PC-9 (cell line): ENCODE measurements around the gene CHSY3. TPM values are rescaled to one million over a fixed set of nuclear protein-coding genes. Genes with fewer than 3 reads are reported as not detected.

Experiments used
- BruUV-seq: library from RNA; stranded (reverse); fragments of 400-500 nt; replicated peaks from 2 replicates; lab custom pipeline; 2021; lab: Mats Ljungman, UMichigan
- CTCF ChIA-PET: fragments of 300-600 bp; sonication (Branson Sonifier 250); formaldehyde crosslinking; loops from one replicate; lab custom pipeline; 2022; ENCODE audit warnings: antibody characterized with exemption; lab: Charles Lee
- POLR2A ChIA-PET: fragments of 300-600 bp; sonication (Branson Sonifier 250); formaldehyde crosslinking; loops from one replicate; lab custom pipeline; 2022; ENCODE audit warnings: antibody characterized with exemption; ENCODE audit not compliant: unreplicated experiment; lab: Charles Lee
- DNase-seq, 2 experiments: peaks; one replicate each; pipeline versions ENCODE4 v3.0.0 to v3.0.0-alpha.2; 2015 to 2022; ENCODE audit warnings: mixed read lengths in 1 of 2
- H2AFZ ChIP-seq: fragments of 200-600 bp; sonication (generic); 2 replicates; pipeline ENCODE4 v1.8.1; 2017; ENCODE audit warnings: antibody characterized with exemption
- H3F3A ChIP-seq: fragments of 200-600 bp; sonication (generic); 2 replicates; pipeline ENCODE4 v1.8.1; 2017; ENCODE audit warnings: antibody characterized with exemption, mild to moderate bottlenecking, low read depth; ENCODE audit not compliant: insufficient read depth
- H3K27ac ChIP-seq: fragments of 200-600 bp; sonication (generic); 2 replicates; pipeline ENCODE4 v1.6.1; 2016; ENCODE audit warnings: mixed run types
- H3K27me3 ChIP-seq: fragments of 200-600 bp; sonication (generic); 2 replicates; pipeline ENCODE4 v1.6.1; 2016; ENCODE audit warnings: low read depth, mixed run types; ENCODE audit not compliant: insufficient read depth
- H3K36me3 ChIP-seq: fragments of 200-600 bp; sonication (generic); 2 replicates; pipeline ENCODE4 v1.6.1; 2016; ENCODE audit warnings: low read depth, mixed run types
- H3K4me1 ChIP-seq: fragments of 200-600 bp; sonication (generic); replicated peaks from 2 replicates; pipeline ENCODE4 v1.6.1; 2016; ENCODE audit warnings: mixed run types; ENCODE audit not compliant: insufficient read depth
- H3K4me2 ChIP-seq: fragments of 200-600 bp; sonication (generic); 2 replicates; pipeline ENCODE4 v1.6.1; 2017; ENCODE audit warnings: mixed run types
- H3K4me3 ChIP-seq: fragments of 200-600 bp; sonication (generic); 2 replicates; pipeline ENCODE4 v1.6.1; 2016; ENCODE audit warnings: mixed run types
- H3K79me2 ChIP-seq: fragments of 200-600 bp; sonication (generic); 2 replicates; pipeline ENCODE4 v1.6.1; 2017; ENCODE audit warnings: low read depth, mixed run types
- H3K9me2 ChIP-seq: fragments of 200-600 bp; sonication (generic); 2 replicates; pipeline ENCODE4 v1.8.1; 2017; ENCODE audit warnings: mild to moderate bottlenecking; ENCODE audit not compliant: insufficient read depth
- H3K9me3 ChIP-seq: fragments of 200-600 bp; sonication (generic); 2 replicates; pipeline ENCODE4 v1.8.1; 2016; ENCODE audit warnings: low read depth; ENCODE audit not compliant: insufficient read depth
- H4K20me1 ChIP-seq: fragments of 200-600 bp; sonication (generic); 2 replicates; pipeline ENCODE4 v1.8.1; 2017; ENCODE audit not compliant: insufficient read depth
- CTCF ChIP-seq: fragments of 200-600 bp; sonication (generic); conservative IDR thresholded peaks from 2 replicates; pipeline ENCODE4 v1.6.1; 2017; ENCODE audit warnings: mixed run types, antibody characterized with exemption, mild to moderate bottlenecking, moderate library complexity
- EZH2 ChIP-seq: fragments of 200-600 bp; sonication (generic); IDR thresholded peaks from 2 replicates; pipeline ENCODE4 v1.8.0; 2017; ENCODE audit warnings: antibody characterized with exemption, low read depth
- intact Hi-C: fragments of 100-400 bp; cut with micrococcal nuclease; formaldehyde crosslinking; loops from one replicate; pipeline ENCODE4 v1.10.0; 2022; ENCODE audit not compliant: unreplicated experiment
- total RNA-seq: library from RNA; stranded (reverse); gene quantifications from 2 replicates; pipeline ENCODE4 v1.2.3, GENCODE V29; 2021

Gene CHSY3
- total RNA-seq, 1 experiment from 2014 or later: 0.17 TPM

GRCh38 chr5:130068101-130068500, 163.8 kb downstream of the CHSY3 start:
- Histone ChIP-seq H2AFZ (no peak overlapping the region), H3K9me2 (0 out of 2 replicates have a peak, but pooled peaks cover 1% of the 10 kb centered on the region), H3K4me2 (no peak overlapping the region), H3K27ac (no peak overlapping the region), H3F3A (no peaks in the 10 kb centered on the region), H4K20me1 (no peaks in the 10 kb centered on the region; the same call in 1 of the 2 replicates), H3K27me3 (no peaks in the 10 kb centered on the region), H3K36me3 (no peaks in the 10 kb centered on the region), H3K4me1 (no peaks in the 10 kb centered on the region), H3K79me2 (no peaks in the 10 kb centered on the region), H3K4me3 (no peak overlapping the region), H3K9me3 (no peaks in the 10 kb centered on the region; the same call in 1 of the 2 replicates)
- intact Hi-C loops: no loop called here
- no TSS peak for BruUV-seq
- DNase-seq: no peak
- CTCF ChIA-PET: no interaction called here
- no peak for TF ChIP-seq EZH2
- no peak for TF ChIP-seq CTCF
- POLR2A ChIA-PET: no interaction called here

- Histone ChIP-seq H3K4me2 (no peak overlapping the region), H4K20me1 (no peaks in the 10 kb centered on the region; the same call in 1 of the 2 replicates), H3K79me2 (no peaks in the 10 kb centered on the region), H3K27me3 (no peaks in the 10 kb centered on the region), H3K9me3 (no peaks in the 10 kb centered on the region; the same call in 1 of the 2 replicates), H3K4me3 (no peak overlapping the region), H3K36me3 (no peaks in the 10 kb centered on the region), H3K27ac (no peak overlapping the region), H2AFZ (no peak overlapping the region), H3F3A (no peaks in the 10 kb centered on the region), H3K4me1 (no peaks in the 10 kb centered on the region), H3K9me2 (no peaks in the 10 kb centered on the region; the same call in 1 of the 2 replicates)
- TF ChIP-seq CTCF (no peak), EZH2 (no peak)
- no TSS peak for BruUV-seq
- intact Hi-C loops: no loop called here
- POLR2A ChIA-PET: no interaction called here
- DNase-seq: no peak
- CTCF ChIA-PET: no interaction called here
Measured at GRCh38 chr5:130068988-130069387, 164.7 kb downstream of the CHSY3 start.

- no TSS peak for BruUV-seq
- H2AFZ ChIP-seq: no peak overlapping the region
- CTCF ChIA-PET: no interaction called here
- no peaks in the 10 kb centered on the region for H3K36me3 ChIP-seq
- H3K79me2 ChIP-seq: no peaks in the 10 kb centered on the region
- no peaks in the 10 kb centered on the region; the same call in 1 of the 2 replicates for H4K20me1 ChIP-seq
- H3K9me3 ChIP-seq: no peaks in the 10 kb centered on the region; the same call in 1 of the 2 replicates
- TF ChIP-seq EZH2 (no peak), CTCF (no peak)
- POLR2A ChIA-PET: no interaction called here
- H3K4me3 ChIP-seq: no peak overlapping the region
- no peaks in the 10 kb centered on the region for H3K27me3 ChIP-seq
- no peaks in the 10 kb centered on the region for H3K4me1 ChIP-seq
- intact Hi-C loops: no loop called here
- no peaks in the 10 kb centered on the region for H3F3A ChIP-seq
- no peak for DNase-seq
- H3K4me2 ChIP-seq: no peak overlapping the region
- H3K9me2 ChIP-seq: no peaks in the 10 kb centered on the region; the same call in 1 of the 2 replicates
- no peak overlapping the region for H3K27ac ChIP-seq
Measured at GRCh38 chr5:130074820-130075219, 170.6 kb downstream of the CHSY3 start.
